Fibroblast of mammary gland (primary cell): ENCODE data around the gene CENPS.
A peak's percentile ranks its signal among the peaks of the same experiment; 100 is the strongest.
"Not testable (repeated sequence)": the region's sequence is repeated elsewhere in the genome, so short reads cannot be mapped to it uniquely, and the experiment has no call there.

Experiments used
- DNase-seq: peaks from one replicate; pipeline ENCODE4 v3.0.0-alpha.2; 2010; ENCODE audit warnings: low read depth
- H3K4me3 ChIP-seq: 2 replicates; pipeline ENCODE4 v1.5.1; 2011; ENCODE audit warnings: low read depth, mild to moderate bottlenecking, low read length, moderate library complexity; ENCODE audit not compliant: control insufficient read depth
- TF ChIP-seq, protein P1 (sequence below): conservative IDR thresholded peaks from 2 replicates; pipeline ENCODE4 v1.5.1; 2011; ENCODE audit warnings: low read depth, low read length, inconsistent platforms; ENCODE audit not compliant: control insufficient read depth, insufficient read depth

CENPS gene

DNA sequence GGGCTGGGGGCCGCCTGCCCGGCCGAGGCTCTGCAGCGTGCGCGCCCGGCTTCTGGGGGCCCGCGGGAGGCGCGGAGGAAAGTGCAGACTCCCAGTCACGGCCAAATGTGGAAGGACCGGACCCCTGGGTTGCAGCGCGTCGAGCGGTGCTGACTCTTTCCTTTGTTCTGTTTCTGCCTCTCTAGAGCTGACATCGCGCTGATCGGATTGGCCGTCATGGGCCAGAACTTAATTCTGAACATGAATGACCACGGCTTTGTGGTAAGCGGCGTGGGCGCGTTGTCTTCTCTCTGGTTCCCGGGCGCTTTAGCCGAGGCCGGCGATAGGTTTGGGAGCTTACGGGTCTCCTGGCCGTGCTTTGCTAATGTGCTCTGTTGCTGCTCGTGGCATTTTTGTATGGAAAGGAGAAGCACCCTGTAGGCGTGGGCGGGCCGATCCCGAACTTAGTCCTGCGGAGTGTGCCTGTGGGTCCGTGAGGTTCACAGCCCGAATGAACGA, 30.7 kb upstream of the CENPS start:
- TF ChIP-seq, protein P1, sequence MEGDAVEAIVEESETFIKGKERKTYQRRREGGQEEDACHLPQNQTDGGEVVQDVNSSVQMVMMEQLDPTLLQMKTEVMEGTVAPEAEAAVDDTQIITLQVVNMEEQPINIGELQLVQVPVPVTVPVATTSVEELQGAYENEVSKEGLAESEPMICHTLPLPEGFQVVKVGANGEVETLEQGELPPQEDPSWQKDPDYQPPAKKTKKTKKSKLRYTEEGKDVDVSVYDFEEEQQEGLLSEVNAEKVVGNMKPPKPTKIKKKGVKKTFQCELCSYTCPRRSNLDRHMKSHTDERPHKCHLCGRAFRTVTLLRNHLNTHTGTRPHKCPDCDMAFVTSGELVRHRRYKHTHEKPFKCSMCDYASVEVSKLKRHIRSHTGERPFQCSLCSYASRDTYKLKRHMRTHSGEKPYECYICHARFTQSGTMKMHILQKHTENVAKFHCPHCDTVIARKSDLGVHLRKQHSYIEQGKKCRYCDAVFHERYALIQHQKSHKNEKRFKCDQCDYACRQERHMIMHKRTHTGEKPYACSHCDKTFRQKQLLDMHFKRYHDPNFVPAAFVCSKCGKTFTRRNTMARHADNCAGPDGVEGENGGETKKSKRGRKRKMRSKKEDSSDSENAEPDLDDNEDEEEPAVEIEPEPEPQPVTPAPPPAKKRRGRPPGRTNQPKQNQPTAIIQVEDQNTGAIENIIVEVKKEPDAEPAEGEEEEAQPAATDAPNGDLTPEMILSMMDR: no peak
- DNase-seq: peak; percentile 55
- H3K4me3 ChIP-seq: peak overlapping the region; percentile 81

GRCh38 chr1:10400013-10400412, 30.2 kb upstream of the CENPS start:
- DNase-seq: no peak
- TF ChIP-seq, protein P1: no peak
- H3K4me3 ChIP-seq: peak overlapping the region; percentile 81

GRCh38 chr1:10401281-10401680, 29.0 kb upstream of the CENPS start:
- DNase-seq: no peak
- no peak overlapping the region for H3K4me3 ChIP-seq
- TF ChIP-seq, protein P1: no peak

- H3K4me3 ChIP-seq: no peak overlapping the region
- TF ChIP-seq, protein P1: no peak
- DNase-seq: peak; percentile 58
Measured at GRCh38 chr1:10402729-10403274, 27.4 kb upstream of the CENPS start.

- DNase-seq: no peak
- TF ChIP-seq, protein P1: no peak
- no peak overlapping the region for H3K4me3 ChIP-seq
Measured at GRCh38 chr1:10407201-10407600, 23.0 kb upstream of the CENPS start.

DNA sequence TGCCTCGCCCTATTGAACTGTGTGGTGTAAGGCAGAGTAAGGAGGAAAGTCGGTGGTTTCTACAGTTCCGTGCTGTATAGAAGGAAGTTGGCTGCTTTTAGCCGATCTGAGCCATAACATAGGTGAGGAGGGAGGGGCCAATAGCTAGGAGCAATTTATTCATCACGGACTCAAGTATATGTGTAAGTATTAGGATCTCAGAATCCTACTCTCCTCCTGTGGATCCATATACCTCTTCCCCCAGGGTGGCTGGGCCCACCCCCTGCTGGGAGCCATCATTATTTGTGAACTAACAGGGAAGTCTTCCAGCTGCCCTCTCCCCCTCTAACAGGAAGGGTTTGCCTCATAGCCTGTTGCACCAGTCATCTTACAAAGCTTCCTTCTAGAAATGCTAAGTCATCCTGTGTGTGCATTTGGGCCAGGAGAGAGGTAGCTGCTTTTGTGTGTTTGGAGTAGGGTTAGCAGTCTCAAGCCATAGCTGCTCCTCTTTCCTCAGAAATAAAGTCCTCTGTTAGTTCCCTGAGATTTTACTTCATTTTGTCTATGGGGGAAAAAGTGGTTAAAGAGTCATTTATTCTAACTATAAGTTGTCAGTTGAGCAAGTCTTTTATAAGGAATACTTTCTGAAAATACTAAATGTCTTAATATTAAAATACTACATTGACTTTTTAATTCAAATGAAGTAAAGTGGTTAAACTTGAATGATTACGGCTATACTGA, 14.9 kb upstream of the CENPS start:
- DNase-seq: peak; percentile 69
- no peak overlapping the region for H3K4me3 ChIP-seq
- TF ChIP-seq, protein P1: no peak

DNA sequence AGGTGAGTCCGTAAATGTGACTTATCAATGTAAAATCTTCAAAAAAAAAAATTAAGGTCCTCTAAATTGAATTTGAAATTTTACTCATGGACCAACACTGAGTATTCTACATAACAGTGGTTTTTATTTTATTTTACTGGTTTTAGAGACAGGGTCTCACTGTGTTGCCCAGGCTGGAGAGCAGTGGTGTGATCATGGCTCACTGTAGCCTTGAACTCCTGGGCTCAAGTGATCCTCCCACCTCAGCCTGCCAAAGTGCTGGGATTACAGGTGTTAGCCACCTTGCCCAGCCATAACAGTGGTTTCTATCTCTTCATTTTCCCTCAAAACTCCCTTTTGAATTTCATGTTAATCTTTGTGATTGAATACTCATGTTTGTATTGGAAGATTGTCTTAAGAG, 14.3 kb upstream of the CENPS start:
- not testable (repeated sequence) for H3K4me3 ChIP-seq

DNA sequence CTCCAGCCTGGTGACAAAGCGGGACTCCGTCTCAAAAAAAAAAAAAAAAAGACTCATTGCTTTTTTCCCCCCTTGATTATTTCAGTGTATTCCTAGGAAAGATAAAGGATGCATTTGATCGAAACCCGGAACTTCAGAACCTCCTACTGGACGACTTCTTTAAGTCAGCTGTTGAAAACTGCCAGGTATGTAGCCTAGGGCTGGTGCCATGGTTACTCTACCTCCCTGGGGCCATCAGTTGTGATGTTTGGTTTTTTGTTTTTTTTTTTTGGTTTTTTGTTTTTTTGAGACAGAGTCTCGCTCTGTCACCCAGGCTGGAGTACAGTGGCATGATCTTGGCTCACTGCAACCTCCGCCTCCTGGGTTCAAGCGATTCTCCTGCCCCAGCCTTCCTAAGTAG, 11.5 kb upstream of the CENPS start:
- DNase-seq, H3K4me3 ChIP-seq: not testable (repeated sequence)

More for the DNA sequence above, 14.3 kb upstream of the CENPS start:
- DNase-seq: not testable (repeated sequence)
